Effector CD8-positive, alpha-beta T cell (primary cell): Measurements from ENCODE around the gene PDE5A.

ENCODE experiments used
- DNase-seq: peaks from one replicate; lab custom pipeline; 2025; lab: John Stamatoyannopoulos, UW

The PDE5A gene

DNA sequence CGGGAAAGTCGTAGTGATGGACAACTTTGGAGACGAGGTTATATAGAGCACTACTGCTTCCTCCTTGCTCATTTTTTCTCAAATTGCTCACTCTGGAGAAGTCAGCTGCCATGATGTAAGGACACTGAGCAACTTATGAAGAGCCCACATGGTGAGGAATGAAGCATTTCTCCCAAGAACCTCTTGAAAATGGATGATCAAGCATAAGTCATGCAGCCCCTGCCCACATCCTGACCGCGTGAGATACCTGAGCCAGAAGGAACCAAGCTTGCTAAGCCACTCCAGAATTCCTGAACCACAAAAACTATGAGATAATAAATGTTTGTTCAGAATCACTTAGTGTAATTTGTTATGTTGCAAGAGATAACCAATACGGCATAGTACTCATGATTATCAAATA, 42.8 kb downstream of the PDE5A start:
- DNase-seq: no peak

- DNase-seq: no peak
Observed at GRCh38 chr4:119581190-119581873, 47.3 kb downstream of the PDE5A start.

GRCh38 chr4:119580293-119580692, 48.3 kb downstream of the PDE5A start:
- DNase-seq: no peak

GRCh38 chr4:119579823-119580222, 48.8 kb downstream of the PDE5A start:
- no peak for DNase-seq

DNA sequence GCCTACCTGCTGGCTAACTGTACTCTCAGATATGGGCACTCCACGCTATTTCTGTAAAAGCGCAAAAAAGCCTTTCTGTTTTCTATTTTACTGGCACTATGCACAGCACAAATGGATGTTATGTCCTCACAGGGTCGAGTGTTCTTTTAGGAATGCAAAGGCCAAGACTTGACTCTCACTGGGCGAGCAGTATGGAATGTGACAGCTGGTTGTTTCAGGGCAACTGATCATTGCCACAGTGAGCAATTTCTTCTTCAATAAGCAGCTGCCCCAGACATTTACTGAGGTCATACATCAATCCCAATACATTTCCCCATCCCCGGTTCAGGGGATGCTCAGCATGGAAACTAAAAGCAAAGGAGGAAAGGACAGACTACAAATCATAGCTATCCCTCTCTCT, 58.2 kb downstream of the PDE5A start:
- DNase-seq: no peak

DNA sequence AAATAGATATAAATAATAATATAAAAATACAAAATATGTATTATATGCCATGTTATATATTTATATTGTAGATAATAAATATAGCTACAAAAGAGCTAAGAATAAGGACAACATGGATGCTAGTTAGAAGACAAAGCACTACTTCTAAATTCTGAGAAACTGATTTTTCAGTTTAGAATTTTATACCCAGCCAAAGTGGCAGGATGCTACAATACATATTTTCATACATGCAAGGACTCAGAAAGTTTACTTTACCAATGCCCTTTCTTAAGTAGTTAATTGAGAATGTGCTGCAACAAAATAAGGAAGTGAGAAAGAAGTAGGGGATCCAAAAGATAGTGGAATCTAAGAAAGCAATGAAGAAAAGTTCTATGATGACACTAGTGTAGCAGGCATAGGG, 64.5 kb downstream of the PDE5A start:
- no peak for DNase-seq

DNA sequence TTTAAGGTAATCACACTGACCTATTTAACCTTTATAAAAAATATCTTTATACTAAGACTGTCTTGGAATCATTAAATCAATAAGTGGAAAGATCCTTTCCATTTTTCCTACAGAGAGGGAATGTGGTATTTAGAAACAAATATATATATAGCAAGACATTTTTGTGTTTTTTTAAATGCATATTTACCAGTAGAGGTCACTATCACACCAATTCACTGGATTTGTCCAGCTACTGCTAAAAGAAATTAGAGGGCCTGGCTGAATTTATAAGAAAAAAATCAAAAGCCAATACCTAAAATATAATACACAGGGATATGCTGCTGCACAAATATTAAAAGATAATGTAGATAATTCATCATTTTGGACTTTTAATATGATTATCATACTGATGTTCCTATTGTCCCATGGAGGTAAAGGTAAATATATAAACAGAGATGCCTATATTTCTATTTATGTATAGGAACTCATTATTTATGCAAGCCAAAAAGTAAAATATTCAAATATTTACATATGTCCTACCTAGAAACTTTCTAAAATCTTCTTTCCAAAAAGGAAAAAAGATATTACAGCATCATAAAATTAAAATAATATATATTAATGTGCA, 69.5 kb downstream of the PDE5A start:
- no peak for DNase-seq

DNA sequence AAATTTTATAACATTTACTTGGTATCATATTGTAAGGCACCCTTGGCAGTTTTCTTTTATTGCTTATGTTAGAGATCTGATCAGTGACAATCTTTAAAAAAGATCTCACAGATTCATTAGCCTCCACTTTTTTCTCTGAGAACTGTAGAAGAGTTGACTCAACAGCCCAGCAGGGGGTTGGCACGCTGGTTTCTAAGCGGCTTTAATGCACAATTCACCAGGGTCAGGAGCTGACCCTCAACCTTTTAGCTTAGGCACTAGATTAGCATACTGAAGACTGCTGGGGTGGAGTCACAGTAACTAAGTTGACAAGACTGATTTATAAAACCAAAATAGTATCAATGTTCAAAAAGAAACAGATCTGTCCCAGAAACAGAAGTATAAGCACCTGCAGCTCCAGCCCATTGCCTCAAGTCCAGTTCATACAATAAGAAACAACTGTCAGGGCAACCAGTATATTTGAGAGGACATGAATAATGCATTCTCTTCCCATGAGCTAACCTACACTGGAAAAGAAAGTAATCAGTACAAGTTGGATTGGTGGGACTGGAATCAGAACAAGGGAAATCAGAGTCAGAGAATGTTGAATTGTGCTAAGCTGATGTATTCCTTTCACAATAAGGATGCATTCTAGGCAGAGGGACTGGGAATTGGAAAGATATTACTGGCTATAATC, 77.6 kb downstream of the PDE5A start:
- no peak for DNase-seq

- no peak for DNase-seq
Observed at GRCh38 chr4:119549639-119550038, 79.0 kb downstream of the PDE5A start.

- no peak for DNase-seq
Observed at GRCh38 chr4:119543779-119544178, 84.8 kb downstream of the PDE5A start.

DNA sequence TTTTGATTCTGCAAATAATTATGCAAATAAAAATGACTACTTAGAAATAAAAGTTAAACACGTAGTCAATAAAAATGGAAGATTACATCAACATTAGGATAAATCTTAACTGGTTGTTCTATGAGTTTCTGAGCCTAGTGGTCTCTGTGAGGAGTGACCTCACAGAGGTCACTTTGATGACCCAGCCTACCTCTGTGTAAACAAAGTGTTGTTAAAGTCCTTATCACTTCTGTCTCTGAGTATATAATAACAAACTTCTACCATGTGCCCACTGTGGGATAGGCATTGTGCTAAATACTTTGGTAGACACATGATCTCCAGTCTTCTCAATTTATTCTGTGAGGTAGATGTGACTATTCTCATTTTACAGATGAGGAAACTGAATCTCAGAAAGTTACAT, 85.4 kb downstream of the PDE5A start:
- no peak for DNase-seq

DNA sequence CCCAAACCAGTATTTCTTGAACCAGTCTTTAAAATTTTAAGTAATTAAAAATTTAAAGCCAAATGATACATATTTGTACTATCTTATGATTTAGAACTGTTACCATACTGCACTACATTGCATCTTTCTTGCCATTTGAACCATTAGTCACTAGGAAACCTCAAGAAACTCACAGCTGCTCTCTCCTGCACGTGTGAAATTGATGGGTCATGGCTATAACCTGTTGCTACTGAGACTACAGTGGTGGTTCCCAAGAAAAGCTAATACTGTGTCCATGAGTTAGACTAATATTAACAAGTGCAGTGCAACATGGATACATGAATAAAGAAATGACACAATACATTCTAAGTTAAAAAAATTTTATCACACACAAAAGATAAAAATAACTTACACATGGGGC, 88.4 kb downstream of the PDE5A start:
- no peak for DNase-seq

- DNase-seq: no peak
Observed at GRCh38 chr4:119537586-119537985, 91.0 kb downstream of the PDE5A start.

GRCh38 chr4:119536572-119537528, 91.8 kb downstream of the PDE5A start:
- DNase-seq: no peak

DNA sequence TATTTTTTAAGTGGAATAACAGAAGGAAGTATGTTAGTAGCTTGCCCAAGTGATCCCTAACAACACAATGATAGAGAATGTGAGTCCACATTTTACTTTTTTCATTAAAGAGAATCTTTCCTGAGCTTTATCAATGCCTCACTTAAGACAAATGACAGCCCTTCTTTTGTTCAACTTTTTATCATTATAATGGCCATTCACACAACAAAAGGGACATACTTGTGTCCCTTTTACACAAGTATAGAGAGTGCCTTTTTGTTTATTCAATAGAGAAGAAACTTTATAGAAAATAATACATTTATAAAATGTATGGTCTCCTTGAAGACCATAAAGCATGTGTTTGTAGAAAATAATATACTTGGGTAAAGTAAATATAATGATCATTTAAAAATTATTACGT, 96.3 kb downstream of the PDE5A start:
- DNase-seq: no peak

DNA sequence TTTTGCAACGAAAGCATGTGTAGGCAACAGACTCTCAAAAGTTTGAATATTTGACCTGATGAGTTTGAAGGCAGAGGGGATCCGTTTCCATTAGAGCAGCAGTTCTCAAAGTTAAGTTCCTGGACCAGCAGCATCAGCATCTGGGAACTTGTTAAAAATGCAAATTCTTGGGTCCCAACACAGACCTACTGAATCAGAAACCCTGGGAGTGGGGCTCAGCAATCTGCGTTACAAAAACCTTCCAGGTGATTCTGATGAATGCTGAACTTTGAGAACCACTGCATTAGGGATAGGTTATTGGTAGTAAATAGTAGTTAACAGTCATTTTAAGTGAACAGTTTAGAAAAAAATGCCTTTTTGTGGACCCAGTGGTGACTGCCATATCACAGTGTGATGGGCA, 98.8 kb downstream of the PDE5A start:
- DNase-seq: no peak

- no peak for DNase-seq
Observed at GRCh38 chr4:119526786-119527550, 101.6 kb downstream of the PDE5A start.

- no peak for DNase-seq
Observed at GRCh38 chr4:119525771-119526712, 102.6 kb downstream of the PDE5A start.

DNA sequence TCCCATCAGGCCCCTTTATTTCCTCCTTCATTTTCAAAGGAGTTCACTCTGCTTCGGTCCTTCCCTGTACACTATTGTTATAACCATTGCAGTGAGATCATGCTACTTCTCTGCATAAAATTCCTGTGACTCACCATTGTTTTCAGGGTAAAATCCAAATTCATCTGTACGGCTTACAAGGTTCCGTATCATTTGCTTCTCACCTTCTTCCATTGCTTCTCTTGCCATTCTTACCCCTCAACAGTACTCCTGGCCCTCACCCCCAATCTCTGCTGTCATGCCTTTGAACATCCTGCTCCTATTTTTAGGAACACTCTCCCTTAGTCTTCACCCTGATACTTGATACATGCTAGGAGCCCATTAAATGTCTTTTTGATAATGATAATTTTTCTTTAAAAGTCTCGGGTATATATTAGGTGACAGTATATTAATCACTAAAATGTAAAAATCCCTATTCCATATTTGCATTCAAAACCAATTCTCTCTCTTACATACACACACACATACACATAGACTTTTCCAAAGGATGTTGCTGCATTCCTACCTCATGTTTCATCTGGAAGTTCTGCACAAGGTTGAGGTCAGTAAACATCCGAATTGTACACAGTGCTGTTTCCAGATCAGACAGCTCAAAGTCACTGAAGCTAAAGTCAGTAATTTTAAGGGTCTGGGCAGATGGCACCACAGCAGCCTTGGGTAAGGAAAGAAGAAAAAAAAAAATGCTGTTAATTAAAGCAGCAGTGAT, 103.4 kb downstream of the PDE5A start:
- DNase-seq: no peak

- no peak for DNase-seq
Observed at GRCh38 chr4:119523399-119523798, 105.2 kb downstream of the PDE5A start.
